T-helper 17 cell (primary cell): ENCODE results near the gene PDGFA. TPM values are rescaled to one million over a fixed set of nuclear protein-coding genes. Genes with fewer than 3 reads are reported as not detected.

Source experiments
- ATAC-seq: fragments of 150-1000 bp; cut with Tn5 transposase; 2 replicates; pipeline ENCODE4 v1.10.0; 2021; ENCODE audit warnings: mild to moderate bottlenecking, moderate library complexity
- DNase-seq, 3 donors: peaks; one replicate each; pipeline versions ENCODE4 v3.0.0 to v3.0.0-alpha.2; 2020 to 2021
- H3K9me3 ChIP-seq: one replicate; pipeline ENCODE4 v1.7.0; 2013; ENCODE audit warnings: low read length, mild to moderate bottlenecking; ENCODE audit not compliant: control insufficient read depth, poor library complexity, severe bottlenecking
- H3K27ac Mint-ChIP-seq: one replicate; pipeline ENCODE4 v1.8.0; 2022; ENCODE audit warnings: mild to moderate bottlenecking, moderate library complexity, mixed read lengths
- H3K27me3 Mint-ChIP-seq: one replicate; pipeline ENCODE4 v1.8.0; 2022; ENCODE audit warnings: mixed read lengths
- H3K36me3 Mint-ChIP-seq: one replicate; pipeline ENCODE4 v1.8.0; 2022; ENCODE audit warnings: low read depth, mixed read lengths
- H3K4me1 Mint-ChIP-seq: one replicate; pipeline ENCODE4 v1.8.0; 2022; ENCODE audit warnings: mild to moderate bottlenecking, mixed read lengths
- H3K4me3 Mint-ChIP-seq: one replicate; pipeline ENCODE4 v1.8.0; 2022; ENCODE audit warnings: mild to moderate bottlenecking, moderate library complexity, mixed read lengths
- total RNA-seq, 4 donors: library from RNA in 2 of 4; stranded (reverse) in 2 of 4; gene quantifications; one replicate each; pipeline ENCODE4 v1.2.3 and lab custom pipeline; 2022 to 2026

PDGFA gene
- total RNA-seq (10 to 100 TPM in 1 of 2 donors, 1 to 10 TPM in 1; 2.0 to 20.2 TPM), total RNA-seq (lab: John Stamatoyannopoulos, UW) (0.46 to 0.53 reads per million in 2 donors)

DNA sequence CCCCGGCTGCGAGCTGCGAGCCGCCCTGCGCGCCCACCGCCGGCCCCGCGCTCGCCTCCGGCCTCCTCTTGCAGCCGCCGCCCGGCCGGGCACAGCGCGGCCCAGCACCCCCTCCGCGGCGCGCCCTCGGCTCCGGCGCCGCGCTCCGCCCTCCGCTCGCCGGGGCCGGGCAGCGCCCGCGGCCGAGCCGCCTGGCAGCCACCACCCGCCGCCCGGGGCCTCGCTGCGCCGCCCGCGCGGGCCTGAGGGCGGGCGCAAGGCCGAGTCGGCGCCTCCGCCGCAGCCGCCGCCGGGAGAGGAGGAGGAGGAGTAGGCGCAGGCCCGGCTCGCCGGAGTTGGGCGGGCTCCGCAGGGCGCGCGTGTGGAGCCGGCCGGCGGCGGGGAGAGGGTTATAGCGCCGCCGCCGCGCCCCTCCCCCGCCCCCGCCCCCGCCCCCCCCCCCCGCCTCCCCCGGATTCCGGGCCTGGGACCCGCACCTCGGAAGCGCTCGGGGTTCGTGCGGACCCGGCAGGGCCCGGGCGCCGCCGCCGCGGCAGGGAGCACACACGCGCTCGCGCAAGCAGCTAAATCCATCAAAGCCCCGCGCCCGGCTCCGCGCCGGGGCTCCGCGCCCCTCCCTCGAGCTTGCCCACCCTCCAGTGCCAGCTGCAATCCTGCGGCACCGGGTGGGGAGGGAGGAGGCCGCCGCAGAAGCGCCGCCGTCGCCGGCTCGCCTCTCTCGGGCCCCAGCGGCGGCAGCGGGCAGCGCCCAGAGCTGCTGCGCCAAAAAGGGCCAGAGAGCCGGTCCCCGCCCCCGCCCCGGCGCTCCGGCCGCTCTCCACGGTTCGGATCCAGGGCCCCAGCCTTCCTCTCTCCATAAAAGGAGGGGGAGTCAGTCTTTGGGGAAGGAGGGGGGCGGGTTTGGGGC, at the start of gene PDGFA:
PDGFA (minus strand) TSS at position 363 of the 907 bp plus-strand sequence. CDS start 845 bp downstream, outside the sequence.
- no peaks in the 10 kb centered on the region for H3K36me3 Mint-ChIP-seq
- peaks cover 17% of the 10 kb centered on the region for H3K27me3 Mint-ChIP-seq
- no peaks in the 10 kb centered on the region for H3K9me3 ChIP-seq
- peaks cover 11% of the 10 kb centered on the region for H3K4me1 Mint-ChIP-seq
- DNase-seq (no peak), ATAC-seq (peak; percentile 32)
- peak within 1 kb of the TSS; percentile 81 for H3K4me3 Mint-ChIP-seq
- no peak within 1 kb of the TSS for H3K27ac Mint-ChIP-seq

DNA sequence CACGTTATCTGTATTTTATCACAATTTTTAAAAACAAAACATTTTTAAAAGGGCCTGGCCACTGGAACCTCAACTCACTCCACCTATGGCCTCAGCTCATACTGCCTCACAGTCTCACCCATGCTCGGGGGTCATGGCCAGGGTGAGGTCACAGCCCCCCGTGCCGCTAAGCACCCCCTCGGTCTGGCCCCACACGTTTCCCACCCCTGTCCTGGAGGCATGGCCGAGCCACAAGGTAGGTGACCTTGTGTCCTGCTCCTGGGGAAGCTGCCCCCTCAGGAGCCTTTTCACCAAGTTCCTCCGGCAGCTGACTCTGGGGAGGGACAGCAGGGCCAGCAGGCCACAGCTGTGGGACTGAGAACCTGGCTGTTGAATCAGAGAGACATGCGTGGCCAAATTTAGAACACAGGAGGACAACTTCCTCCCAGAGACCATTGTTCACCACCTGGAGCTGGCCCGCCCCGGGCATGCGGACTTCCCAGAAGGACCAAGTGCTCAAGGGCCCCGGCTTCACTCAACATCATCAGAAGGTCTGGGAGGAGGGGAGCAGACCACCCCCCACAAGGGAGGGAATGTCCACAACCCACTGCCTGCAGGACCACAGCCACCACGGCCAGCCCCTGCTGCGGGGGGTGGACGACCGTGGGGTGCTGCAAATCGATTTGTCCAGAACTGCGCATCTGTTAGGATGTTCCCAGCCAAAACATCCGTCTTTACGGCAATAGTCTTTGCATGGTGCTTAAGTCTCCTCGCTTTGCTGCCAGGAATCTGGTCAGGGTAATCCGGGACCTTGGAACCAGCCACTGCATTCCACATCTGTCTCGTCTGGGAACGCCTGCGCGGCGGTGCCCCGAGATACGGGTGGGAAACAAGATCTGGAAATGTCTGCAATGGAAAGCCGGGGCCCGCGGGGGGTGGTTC, 48.6 kb upstream of the PDGFA start:
- no peaks in the 10 kb centered on the region for H3K9me3 ChIP-seq
- ATAC-seq (no peak), DNase-seq (no peak)
- no peak overlapping the region for H3K27ac Mint-ChIP-seq
- no peaks in the 10 kb centered on the region for H3K4me1 Mint-ChIP-seq
- no peaks in the 10 kb centered on the region for H3K36me3 Mint-ChIP-seq
- no peak overlapping the region for H3K4me3 Mint-ChIP-seq
- no peaks in the 10 kb centered on the region for H3K27me3 Mint-ChIP-seq

DNA sequence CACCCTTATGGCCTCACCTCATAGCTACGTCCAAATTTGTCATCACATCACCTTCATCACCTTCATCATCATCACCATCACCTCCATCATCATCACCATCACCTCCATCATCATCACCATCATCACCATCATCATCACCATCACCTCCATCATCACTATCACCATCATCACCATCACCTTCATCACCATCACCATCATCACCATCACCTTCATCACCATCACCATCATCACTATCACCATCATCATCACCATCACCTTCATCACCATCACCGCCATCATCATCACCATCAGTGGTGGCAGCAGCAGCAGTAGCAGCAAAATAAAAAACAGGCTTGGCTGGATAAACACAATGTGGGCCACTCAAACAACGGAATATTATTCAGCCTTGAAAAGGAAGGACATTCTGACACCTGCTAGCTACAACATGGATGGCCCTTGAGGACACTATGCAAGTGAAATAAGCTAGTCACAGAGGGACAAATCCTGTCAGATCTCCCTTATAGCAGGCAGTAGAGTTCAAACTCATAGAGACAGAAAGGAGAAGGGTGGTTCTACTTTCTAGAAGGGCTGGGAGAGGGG, 47.7 kb upstream of the PDGFA start:
- no peaks in the 10 kb centered on the region for H3K9me3 ChIP-seq
- H3K4me1 Mint-ChIP-seq: no peaks in the 10 kb centered on the region
- H3K27ac Mint-ChIP-seq: no peak overlapping the region
- DNase-seq (no peak), ATAC-seq (no peak)
- H3K36me3 Mint-ChIP-seq: no peaks in the 10 kb centered on the region
- H3K27me3 Mint-ChIP-seq: no peaks in the 10 kb centered on the region
- H3K4me3 Mint-ChIP-seq: no peak overlapping the region

DNA sequence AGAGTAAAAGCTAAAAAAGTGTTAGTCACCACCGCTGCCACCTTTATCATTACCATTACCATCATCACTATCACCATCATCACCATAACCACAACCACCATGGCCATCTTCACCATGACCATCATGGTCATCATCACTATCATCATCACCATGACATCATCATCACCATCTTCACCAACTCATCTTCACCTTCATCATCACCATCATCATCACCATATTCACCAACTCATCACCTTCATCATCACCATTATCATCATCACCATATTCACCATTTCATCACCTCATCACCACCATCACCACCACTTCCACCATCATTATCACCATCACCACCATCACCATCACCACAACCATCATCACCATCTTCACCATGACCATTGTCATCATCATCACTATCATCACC, 46.5 kb upstream of the PDGFA start:
- Mint-ChIP-seq H3K27me3 (no peaks in the 10 kb centered on the region), H3K36me3 (no peaks in the 10 kb centered on the region), H3K4me1 (no peaks in the 10 kb centered on the region), H3K27ac (no peak overlapping the region), H3K4me3 (no peak overlapping the region)
- DNase-seq (no peak), ATAC-seq (no peak)
- H3K9me3 ChIP-seq: no peaks in the 10 kb centered on the region

DNA sequence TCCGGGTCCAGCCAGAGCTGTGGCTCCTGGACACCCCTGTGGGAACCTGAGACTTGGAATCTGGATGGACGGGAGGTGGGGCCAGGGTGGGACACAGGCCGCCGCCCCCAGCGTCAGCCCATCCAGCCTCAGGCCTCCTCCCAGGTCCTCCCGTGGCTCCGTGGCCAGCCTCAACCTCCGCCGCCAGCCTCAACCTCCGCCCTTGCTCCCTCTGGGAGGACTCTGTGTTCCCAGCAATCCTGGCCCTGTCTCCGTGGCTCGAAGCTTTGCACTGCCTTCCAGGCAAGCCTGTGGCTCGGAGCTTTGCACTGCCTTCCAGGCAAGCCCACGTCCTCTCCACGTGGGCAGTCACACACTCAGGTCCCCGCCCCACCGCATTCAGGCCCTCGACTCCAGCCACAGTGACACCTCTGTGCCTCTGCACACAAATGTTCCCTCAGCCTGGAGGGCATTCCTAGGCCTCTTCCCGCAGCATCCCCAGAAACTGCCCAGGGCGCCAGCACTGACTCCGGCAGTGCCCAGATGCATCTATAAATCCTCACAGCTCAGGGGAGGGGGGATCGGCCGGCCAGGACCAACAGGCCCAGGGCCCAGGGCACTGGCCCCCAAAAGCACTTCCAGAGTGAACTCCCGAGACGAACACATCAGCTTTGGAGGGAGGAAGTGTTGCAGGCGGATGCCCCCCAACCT, 44.7 kb upstream of the PDGFA start:
- H3K9me3 ChIP-seq: no peaks in the 10 kb centered on the region
- no peak for DNase-seq
- Mint-ChIP-seq H3K27me3 (no peaks in the 10 kb centered on the region), H3K36me3 (no peaks in the 10 kb centered on the region), H3K4me3 (no peak overlapping the region), H3K27ac (no peak overlapping the region), H3K4me1 (no peaks in the 10 kb centered on the region)
- no peak for ATAC-seq

DNA sequence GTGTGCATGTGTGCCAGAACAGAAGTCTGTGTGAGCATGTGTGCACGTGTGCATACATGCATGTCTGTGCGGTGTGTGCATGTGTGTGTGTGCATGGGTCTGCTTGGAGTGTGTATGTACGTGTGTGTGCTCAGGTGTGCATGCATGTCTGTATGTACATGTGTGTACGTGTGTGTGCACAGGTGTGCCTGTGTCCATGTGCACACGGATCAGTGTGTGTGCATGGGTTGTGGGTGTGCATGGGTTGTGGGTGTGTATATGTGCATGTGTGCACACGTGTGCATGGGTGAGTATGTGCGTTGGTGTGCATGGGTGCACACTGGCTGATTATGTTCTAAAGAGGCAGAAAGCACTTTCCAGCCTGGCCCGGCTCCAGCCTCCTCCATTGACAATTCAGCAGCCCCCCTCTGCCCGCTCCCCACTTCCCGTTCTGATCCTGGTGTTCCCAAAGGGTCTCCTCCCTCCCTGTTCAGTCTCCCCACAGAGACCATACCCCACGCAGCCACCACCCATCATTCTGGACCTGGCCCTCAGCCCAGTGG, 44.1 kb upstream of the PDGFA start:
- DNase-seq (no peak), ATAC-seq (no peak)
- no peak overlapping the region for H3K4me3 Mint-ChIP-seq
- H3K4me1 Mint-ChIP-seq: no peaks in the 10 kb centered on the region
- H3K36me3 Mint-ChIP-seq: no peaks in the 10 kb centered on the region
- no peak overlapping the region for H3K27ac Mint-ChIP-seq
- no peaks in the 10 kb centered on the region for H3K9me3 ChIP-seq
- H3K27me3 Mint-ChIP-seq: no peaks in the 10 kb centered on the region

DNA sequence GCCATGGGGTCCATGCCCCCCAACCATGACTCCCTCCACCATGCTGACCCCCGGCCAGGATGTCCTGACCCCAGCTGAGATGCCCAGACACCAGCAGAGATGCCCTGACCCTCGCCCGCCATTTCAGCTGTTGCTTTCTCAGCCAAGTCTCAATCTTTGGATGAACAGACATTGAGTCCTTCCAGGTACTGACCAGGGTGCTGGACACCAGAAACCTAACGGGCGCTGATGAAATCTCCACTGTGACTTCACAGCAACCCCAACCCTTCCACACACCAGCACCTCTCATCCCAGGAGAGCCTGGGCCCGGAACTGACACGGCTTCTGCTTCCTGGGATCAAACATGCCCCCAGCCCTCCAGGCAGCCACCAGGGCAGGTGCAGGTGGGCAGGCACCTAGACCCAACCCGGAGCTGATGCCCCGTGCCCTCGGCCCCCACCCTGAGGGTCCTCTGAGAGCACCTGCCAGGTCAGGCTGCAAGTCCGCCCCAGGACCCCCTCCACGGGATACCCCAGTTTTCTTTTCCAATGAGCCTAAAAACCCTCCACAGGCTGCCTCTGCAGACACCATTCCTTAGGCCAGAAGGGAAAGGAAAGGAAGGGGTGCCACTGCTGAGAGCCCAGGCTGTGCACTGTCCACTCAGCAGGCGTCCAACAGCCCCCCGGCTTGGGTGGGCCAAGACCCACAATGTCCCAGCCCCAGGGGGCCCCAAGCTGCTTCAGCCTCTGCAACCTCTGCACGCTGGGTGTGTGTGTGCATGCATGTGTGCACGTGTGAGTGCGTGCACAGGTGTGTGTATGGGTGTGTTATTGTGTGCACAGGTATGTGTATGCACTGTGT, 43.4 kb upstream of the PDGFA start:
- DNase-seq (no peak), ATAC-seq (no peak)
- no peak overlapping the region for H3K4me3 Mint-ChIP-seq
- no peaks in the 10 kb centered on the region for H3K4me1 Mint-ChIP-seq
- H3K36me3 Mint-ChIP-seq: no peaks in the 10 kb centered on the region
- H3K27ac Mint-ChIP-seq: no peak overlapping the region
- no peaks in the 10 kb centered on the region for H3K27me3 Mint-ChIP-seq
- H3K9me3 ChIP-seq: no peaks in the 10 kb centered on the region

DNA sequence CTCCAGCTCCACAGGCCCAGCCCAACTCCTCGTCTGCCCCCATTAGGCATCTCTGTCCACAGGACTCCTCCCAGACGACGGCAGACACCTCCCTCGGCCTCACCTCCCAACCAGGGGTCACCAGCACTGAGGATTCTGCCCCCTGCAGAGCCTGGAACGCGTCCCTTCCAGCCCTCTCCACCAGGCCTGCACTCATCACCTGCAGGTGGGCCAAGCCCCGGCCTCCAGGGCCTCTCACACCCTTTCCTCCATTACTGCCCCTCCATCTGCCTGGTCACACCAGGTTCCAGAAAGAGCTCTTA, 42.7 kb upstream of the PDGFA start:
- no peak for DNase-seq
- Mint-ChIP-seq H3K27ac (no peak overlapping the region), H3K4me3 (no peak overlapping the region), H3K4me1 (no peaks in the 10 kb centered on the region), H3K27me3 (no peaks in the 10 kb centered on the region), H3K36me3 (no peaks in the 10 kb centered on the region)
- ATAC-seq: no peak
- no peaks in the 10 kb centered on the region for H3K9me3 ChIP-seq

DNA sequence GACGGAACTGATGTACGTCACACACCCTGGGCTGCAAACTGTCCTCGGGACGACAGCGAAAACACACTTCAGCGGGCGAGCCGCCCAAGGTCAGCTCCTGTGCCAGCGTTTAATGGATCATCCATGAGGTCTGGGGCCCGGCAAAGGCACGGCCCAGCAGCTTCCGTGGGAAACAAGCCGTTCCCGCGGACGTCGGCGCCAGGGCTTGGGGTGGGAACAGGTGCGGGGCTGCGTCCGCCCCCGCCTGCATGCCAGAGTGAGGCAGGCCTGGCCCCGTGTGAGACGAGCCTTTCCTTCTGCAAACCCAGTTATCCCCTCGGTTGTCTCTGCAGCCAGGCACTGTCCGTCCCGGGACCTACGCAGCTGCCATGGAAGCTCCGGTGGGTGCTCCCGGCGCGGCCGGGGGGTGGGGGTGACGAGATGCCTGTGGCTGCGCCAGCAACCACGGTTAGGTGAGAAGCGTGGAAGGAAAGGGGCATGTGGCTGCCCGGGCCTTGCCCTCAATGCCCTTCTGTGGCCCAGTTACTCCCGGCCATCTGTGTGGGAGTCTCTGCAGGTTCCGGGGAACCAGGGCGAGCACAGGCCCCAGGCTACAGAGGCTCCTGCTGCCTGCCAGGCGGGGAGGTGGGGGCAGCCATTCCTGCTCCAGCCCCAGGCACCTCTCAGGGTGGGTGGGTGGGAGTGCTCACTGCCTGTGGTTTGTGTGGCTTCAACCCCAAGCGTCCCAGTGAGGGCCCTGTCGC, 42.2 kb upstream of the PDGFA start:
- no peaks in the 10 kb centered on the region for H3K36me3 Mint-ChIP-seq
- no peak overlapping the region for H3K4me3 Mint-ChIP-seq
- no peaks in the 10 kb centered on the region for H3K9me3 ChIP-seq
- no peaks in the 10 kb centered on the region for H3K4me1 Mint-ChIP-seq
- no peaks in the 10 kb centered on the region for H3K27me3 Mint-ChIP-seq
- H3K27ac Mint-ChIP-seq: no peak overlapping the region
- ATAC-seq: no peak
- no peak for DNase-seq

DNA sequence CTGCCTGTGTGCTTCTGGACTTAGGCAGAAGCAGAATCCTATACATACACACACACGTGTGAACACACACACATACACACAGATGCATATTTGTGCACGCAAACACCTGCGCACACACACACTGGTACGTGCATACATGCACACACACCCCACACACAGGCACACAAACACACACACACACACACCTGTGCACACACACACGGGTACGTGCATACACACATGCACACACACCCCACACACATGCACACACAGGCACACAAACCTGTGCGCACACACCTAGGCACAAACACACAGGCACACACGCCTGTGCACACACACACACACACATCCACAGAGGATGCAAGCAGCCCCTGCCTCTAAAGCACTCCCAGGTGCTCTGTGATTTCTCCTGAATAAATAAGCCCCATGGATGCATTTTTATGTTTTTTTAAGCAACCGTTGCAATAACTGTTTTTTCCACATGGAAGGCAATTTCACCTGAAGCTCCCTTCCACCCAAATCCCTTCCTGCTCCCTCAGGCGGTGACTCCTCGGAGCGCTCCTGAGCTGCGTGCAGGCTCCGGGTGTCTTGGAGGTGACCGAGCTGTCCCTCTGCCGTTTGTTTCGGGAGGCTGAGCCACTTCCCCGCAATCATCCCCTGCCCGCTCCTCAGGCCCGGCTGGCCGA, 41.5 kb upstream of the PDGFA start:
- Mint-ChIP-seq H3K4me3 (no peak overlapping the region), H3K27ac (no peak overlapping the region), H3K36me3 (no peaks in the 10 kb centered on the region), H3K4me1 (no peaks in the 10 kb centered on the region), H3K27me3 (no peaks in the 10 kb centered on the region)
- no peaks in the 10 kb centered on the region for H3K9me3 ChIP-seq
- ATAC-seq (no peak), DNase-seq (no peak)

DNA sequence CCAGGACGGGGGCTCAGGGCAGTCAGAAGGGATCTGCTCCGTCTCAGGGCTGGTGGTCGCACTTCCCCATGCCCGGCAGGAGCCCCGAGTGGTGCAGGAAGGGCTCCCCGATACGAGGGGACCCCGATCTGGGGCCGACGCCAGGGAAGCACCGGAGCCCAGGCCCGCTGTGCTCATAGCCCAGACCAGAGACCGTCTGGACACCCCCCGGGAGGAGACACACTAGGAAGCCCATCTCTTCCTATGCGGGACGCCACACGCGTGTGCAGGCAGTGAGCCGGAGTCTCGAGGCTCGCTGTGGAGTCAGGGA, 39.7 kb upstream of the PDGFA start:
- H3K27me3 Mint-ChIP-seq: no peaks in the 10 kb centered on the region
- no peaks in the 10 kb centered on the region for H3K36me3 Mint-ChIP-seq
- H3K9me3 ChIP-seq: no peaks in the 10 kb centered on the region
- no peaks in the 10 kb centered on the region for H3K4me1 Mint-ChIP-seq
- no peak for ATAC-seq
- no peak for DNase-seq
- no peak overlapping the region for H3K4me3 Mint-ChIP-seq
- no peak overlapping the region for H3K27ac Mint-ChIP-seq
